ENCODE measurements around the gene CUTA. TPM values are rescaled to one million over a fixed set of nuclear protein-coding genes. Genes with fewer than 3 reads are reported as not detected.
A peak's percentile ranks its signal among the peaks of the same experiment; 100 is the strongest.

The CUTA gene
- total and polyA plus RNA-seq, 2 of the 13 experiments (the other 11 are each of a cell fraction or from before 2014, with no cell fraction given): 170 to 180 TPM

DNA sequence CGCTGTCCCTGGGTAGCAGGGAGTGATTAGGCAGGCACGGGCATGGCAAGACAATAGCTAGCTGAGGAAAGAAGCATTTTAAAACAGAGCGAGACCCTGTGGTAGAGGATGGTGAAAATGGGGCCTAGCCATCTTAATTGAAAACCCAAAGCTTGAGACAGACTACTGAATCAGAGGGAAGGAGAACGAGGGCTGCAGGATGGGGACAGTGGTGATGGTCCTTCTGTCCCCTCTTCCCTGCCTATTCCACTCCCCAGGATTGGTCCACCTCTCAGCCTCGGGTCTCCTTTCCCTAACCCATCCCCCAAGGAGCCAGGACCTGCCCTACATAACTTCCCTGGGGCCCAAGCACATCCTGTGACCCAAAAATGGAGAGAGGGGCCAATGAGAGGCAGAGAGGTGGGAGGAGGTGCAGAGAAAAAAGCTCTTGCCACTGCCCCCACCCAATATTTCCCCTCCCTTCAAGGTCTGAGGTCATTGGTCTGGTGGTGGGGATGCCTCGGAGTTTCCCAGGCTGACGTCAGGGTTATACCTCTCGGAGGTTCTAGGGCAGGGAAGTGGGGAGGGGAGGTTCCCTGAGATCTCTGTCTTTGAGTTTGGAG lies 884 bp upstream of the CUTA start (continued):
- TF ChIP-seq ZNF607 (CRISPR knock-in tag; IDR thresholded peaks at IDR 0.05; ENCODE audit: borderline replicate concordance) (no peak), SP140L (CRISPR knock-in tag; IDR thresholded peaks at IDR 0.05; ENCODE audit: borderline replicate concordance) (peak; percentile 25; the same call in 1 of the 2 replicates), LCORL (IDR thresholded peaks at IDR 0.05) (no peak), LCORL (CRISPR knock-in tag; IDR thresholded peaks at IDR 0.05) (no peak), LRRFIP1 (CRISPR knock-in tag; conservative IDR thresholded peaks at IDR 0.05) (0 out of 2 replicates have a peak, but pooled peaks have one; percentile 15), MTA1 (CRISPR knock-in tag; IDR thresholded peaks at IDR 0.05; ENCODE audit: borderline replicate concordance) (0 out of 2 replicates have a peak, but pooled peaks have one; percentile 4), ZBTB44 (CRISPR knock-in tag; IDR thresholded peaks at IDR 0.05) (0 out of 2 replicates have a peak, but pooled peaks have one; percentile 3), ZNF670 (CRISPR knock-in tag; IDR thresholded peaks at IDR 0.05; ENCODE audit: borderline replicate concordance) (peak; percentile 18; the same call in 1 of the 2 replicates), PRMT3 (CRISPR knock-in tag; IDR thresholded peaks at IDR 0.05; ENCODE audit: borderline replicate concordance, low read depth) (no peak), ZNF687 (CRISPR knock-in tag; IDR thresholded peaks at IDR 0.05) (no peak), FOSL2 (CRISPR knock-in tag; IDR thresholded peaks at IDR 0.05) (no peak), SNAPC4 (CRISPR knock-in tag; IDR thresholded peaks at IDR 0.05) (no peak)
- TF ChIP-seq, protein P1, sequence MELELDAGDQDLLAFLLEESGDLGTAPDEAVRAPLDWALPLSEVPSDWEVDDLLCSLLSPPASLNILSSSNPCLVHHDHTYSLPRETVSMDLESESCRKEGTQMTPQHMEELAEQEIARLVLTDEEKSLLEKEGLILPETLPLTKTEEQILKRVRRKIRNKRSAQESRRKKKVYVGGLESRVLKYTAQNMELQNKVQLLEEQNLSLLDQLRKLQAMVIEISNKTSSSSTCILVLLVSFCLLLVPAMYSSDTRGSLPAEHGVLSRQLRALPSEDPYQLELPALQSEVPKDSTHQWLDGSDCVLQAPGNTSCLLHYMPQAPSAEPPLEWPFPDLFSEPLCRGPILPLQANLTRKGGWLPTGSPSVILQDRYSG (CRISPR knock-in tag; IDR thresholded peaks at IDR 0.05): no peak

Measured in HepG2 (cell line).